ENCODE results near the gene CENPE.

DNA sequence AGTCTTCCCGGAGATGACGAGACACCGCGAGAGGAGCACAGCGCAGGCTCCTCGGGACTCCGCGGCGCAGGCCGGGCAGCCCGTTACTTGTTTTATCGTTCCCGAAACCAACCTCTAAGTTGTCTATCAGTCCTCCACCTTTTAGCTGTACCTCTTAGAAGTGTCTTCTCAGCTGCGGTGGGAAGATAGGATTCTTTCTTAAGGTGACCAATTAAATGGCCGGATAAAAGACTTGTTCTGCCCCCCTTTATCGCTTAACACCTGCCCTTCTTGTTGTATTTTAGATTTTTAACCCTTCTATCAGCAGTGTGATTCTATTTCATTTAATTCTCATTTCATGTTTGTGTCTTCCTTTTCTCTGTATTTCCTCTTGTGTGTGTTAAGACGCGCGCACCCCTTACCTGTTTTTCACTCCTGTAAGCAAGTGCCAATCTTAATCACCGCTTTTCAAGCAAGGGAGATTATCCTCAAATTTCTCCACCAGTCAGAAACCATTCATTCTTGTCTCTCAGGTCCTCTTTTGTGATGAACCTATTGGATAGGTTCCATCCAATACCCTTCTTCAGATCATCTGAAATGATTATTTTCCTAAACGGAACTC, 121.3 kb downstream of the CENPE start, which contains the start of gene SLC9B2:
- TF ChIP-seq, protein P1, sequence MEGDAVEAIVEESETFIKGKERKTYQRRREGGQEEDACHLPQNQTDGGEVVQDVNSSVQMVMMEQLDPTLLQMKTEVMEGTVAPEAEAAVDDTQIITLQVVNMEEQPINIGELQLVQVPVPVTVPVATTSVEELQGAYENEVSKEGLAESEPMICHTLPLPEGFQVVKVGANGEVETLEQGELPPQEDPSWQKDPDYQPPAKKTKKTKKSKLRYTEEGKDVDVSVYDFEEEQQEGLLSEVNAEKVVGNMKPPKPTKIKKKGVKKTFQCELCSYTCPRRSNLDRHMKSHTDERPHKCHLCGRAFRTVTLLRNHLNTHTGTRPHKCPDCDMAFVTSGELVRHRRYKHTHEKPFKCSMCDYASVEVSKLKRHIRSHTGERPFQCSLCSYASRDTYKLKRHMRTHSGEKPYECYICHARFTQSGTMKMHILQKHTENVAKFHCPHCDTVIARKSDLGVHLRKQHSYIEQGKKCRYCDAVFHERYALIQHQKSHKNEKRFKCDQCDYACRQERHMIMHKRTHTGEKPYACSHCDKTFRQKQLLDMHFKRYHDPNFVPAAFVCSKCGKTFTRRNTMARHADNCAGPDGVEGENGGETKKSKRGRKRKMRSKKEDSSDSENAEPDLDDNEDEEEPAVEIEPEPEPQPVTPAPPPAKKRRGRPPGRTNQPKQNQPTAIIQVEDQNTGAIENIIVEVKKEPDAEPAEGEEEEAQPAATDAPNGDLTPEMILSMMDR (IDR thresholded peaks at IDR 0.05; ENCODE audit: control extremely low read depth in 1 of 3, insufficient read depth in 1 of 3, low read depth in 1 of 3, low read length in 3 of 3), result no peak
- no peak for TF ChIP-seq RAD21 (IDR thresholded peaks at IDR 0.05 in 1 of 2, conservative IDR thresholded peaks at IDR 0.05 in 1 of 2; ENCODE audit: low read depth in 2 of 2, low read length in 2 of 2)
- no peak for TF ChIP-seq KDM1A (IDR thresholded peaks at IDR 0.05; ENCODE audit: borderline replicate concordance, low read length)
- TF ChIP-seq BACH1 (IDR thresholded peaks at IDR 0.05; ENCODE audit: low read length), result no peak
- no peak for TF ChIP-seq JUND (IDR thresholded peaks at IDR 0.05; ENCODE audit: low read length)
- TF ChIP-seq BRCA1 (IDR thresholded peaks at IDR 0.05; ENCODE audit: low read depth, low read length), result 0 out of 2 replicates have a peak, but pooled peaks have one; percentile 42
- TF ChIP-seq SIN3A (conservative IDR thresholded peaks at IDR 0.05 in 1 of 2, IDR thresholded peaks at IDR 0.05 in 1 of 2; ENCODE audit: low read depth in 1 of 2, low read length in 2 of 2), result no peak
- TF ChIP-seq POLR2AphosphoS5 (IDR thresholded peaks at IDR 0.05; ENCODE audit: low read depth, low read length), result no peak

All from H1 (cell line).